Small intestine (tissue), 7 donors: ENCODE results near the gene RNF144B. TPM values are rescaled to one million over a fixed set of nuclear protein-coding genes. Genes with fewer than 3 reads are reported as not detected.

Source experiments
- DNase-seq, 2 donors: peaks; one replicate each; pipeline versions ENCODE4 v3.0.0 to v3.0.0-alpha.2; 2013
- FAIRE-seq: peaks from 2 replicates; lab custom pipeline; 2012; peaks lifted over from hg19 to GRCh38; lab: Jason Lieb, UNC
- H3K27ac ChIP-seq, 3 donors: one replicate each; pipeline ENCODE4 v1.5.1; 2013; ENCODE audit warnings: low read length in 2 of 3, mild to moderate bottlenecking in 2 of 3, control low read depth in 1 of 3, inconsistent platforms in 1 of 3, low read depth in 1 of 3, moderate library complexity in 1 of 3
- H3K27me3 ChIP-seq, 3 donors: one replicate each; pipeline ENCODE4 v1.6.1; 2013; ENCODE audit warnings: low read length in 3 of 3, inconsistent platforms in 1 of 3; ENCODE audit not compliant: control insufficient read depth in 3 of 3, insufficient read depth in 3 of 3
- H3K36me3 ChIP-seq, 3 donors: one replicate each; pipeline ENCODE4 v1.6.1; 2013; ENCODE audit warnings: low read length in 3 of 3, inconsistent platforms in 1 of 3, low read depth in 1 of 3, mild to moderate bottlenecking in 1 of 3, moderate library complexity in 1 of 3; ENCODE audit not compliant: control insufficient read depth in 3 of 3, insufficient read depth in 2 of 3
- H3K4me1 ChIP-seq, 3 donors: one replicate each; pipeline ENCODE4 v1.6.1; 2013; ENCODE audit warnings: low read length in 2 of 3, inconsistent platforms in 1 of 3, low read depth in 1 of 3, mild to moderate bottlenecking in 1 of 3, moderate library complexity in 1 of 3; ENCODE audit not compliant: control insufficient read depth in 3 of 3, insufficient read depth in 2 of 3
- H3K4me3 ChIP-seq, 3 donors: one replicate each; pipeline ENCODE4 v1.5.1; 2013; ENCODE audit warnings: low read length in 3 of 3, control low read depth in 1 of 3, inconsistent platforms in 1 of 3, low read depth in 1 of 3, mild to moderate bottlenecking in 1 of 3, moderate library complexity in 1 of 3
- H3K9me3 ChIP-seq, 2 donors: one replicate each; pipeline ENCODE4 v1.6.1; 2013; ENCODE audit warnings: low read depth in 1 of 2, low read length in 1 of 2; ENCODE audit not compliant: control insufficient read depth in 2 of 2, insufficient read depth in 1 of 2
- WGBS, 3 donors: extraction: QIAGEN DNeasy Blood & Tissue Kit; methylation state at CpG; one replicate each; pipeline ENCODE4 v1.1.7; 2013; 5-methylcytosine and 5-hydroxymethylcytosine counted together
- polyA plus RNA-seq, 4 donors: library from polyadenylated mRNA; stranded (reverse) in 3 of 4; unstranded in 1 of 4; fragments of 200-250 nt in 3 of 4; fragments of 120-200 nt in 1 of 4; gene quantifications; one replicate each; pipeline versions ENCODE4 v1.2.1 to v1.2.3, GENCODE V29; 2013
- donor health status: healthy with polysubstance abuse.
- donor health status: control.
- donor health status: control.
- donor health status: Bipolar disorder and iron deficiency.
- donor health status: healthy.

Gene RNF144B
- polyA plus RNA-seq, 4 donors = 1.9 to 4.0 (median 3.1) TPM

DNA sequence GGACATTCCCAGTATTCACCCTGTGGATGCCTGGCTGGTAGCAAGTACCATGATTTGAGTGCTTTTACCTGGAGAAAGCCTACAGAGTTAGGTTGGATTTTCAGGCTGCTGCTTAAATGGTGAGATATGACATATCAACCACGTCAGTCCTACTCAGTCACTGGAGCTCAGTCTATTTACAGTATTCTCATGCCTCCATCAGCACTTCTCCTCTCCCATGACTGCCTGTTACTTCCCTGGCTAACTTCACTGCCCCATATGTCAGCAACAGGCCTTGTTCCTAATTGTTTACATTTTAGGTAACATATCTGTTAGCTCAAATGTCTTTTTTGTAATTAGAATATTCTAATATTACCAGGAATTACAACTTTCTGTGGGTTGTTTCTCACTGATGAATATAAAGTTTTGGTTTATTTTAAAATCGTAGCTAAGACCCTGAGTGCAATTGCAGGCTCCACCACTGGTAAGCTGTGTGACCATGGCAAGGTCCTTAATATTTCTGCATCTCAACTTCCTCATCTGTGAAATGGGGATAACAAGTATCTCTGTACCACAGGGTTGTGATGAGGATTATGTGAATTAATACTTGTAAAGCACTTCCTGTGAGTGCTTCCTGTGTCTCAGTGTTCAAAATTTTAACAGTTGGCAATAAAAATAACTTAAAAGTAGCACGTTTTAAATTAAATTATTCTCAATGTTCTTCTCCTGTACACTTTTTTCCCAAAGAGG, 54.3 kb downstream of the RNF144B start:
- H3K27me3 ChIP-seq = no peaks in the 10 kb centered on the region
- 52 to 78% (median 73%) methylated on average over 3 of the region's 3 CpGs for WGBS, 3 donors
- no peak for FAIRE-seq
- H3K27ac ChIP-seq = no peak overlapping the region
- no peaks in the 10 kb centered on the region for H3K9me3 ChIP-seq
- H3K4me3 ChIP-seq = no peak overlapping the region
- no peaks in the 10 kb centered on the region for H3K36me3 ChIP-seq
- DNase-seq = no peak
- no peaks in the 10 kb centered on the region for H3K4me1 ChIP-seq

DNA sequence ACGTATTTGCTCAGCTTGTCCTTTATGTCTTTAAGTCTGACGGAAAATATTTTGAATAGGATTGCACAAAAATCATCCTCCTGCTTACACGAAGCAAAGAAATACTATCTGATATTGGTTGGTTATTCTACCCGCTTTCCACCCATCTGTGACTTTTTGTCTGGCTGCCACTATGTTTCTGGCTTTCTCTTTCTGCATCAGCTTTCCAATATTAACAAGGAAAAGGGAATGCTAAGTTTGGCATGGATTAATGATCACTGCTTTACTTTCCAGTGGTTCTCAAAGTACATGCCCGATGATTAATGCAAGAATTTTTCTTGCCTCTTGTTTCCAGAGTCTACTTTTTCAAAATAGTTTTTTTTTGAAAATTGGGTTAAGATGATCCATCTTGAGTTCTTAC, 57.0 kb downstream of the RNF144B start:
- H3K4me3 ChIP-seq = no peak overlapping the region
- 71 to 82% (median 80%) methylated on average over 5 of the region's 5 CpGs for WGBS, 3 donors
- no peak for FAIRE-seq
- H3K9me3 ChIP-seq = no peaks in the 10 kb centered on the region
- H3K27me3 ChIP-seq = no peaks in the 10 kb centered on the region
- H3K27ac ChIP-seq = no peak overlapping the region
- no peaks in the 10 kb centered on the region for H3K4me1 ChIP-seq
- no peaks in the 10 kb centered on the region for H3K36me3 ChIP-seq
- no peak for DNase-seq

DNA sequence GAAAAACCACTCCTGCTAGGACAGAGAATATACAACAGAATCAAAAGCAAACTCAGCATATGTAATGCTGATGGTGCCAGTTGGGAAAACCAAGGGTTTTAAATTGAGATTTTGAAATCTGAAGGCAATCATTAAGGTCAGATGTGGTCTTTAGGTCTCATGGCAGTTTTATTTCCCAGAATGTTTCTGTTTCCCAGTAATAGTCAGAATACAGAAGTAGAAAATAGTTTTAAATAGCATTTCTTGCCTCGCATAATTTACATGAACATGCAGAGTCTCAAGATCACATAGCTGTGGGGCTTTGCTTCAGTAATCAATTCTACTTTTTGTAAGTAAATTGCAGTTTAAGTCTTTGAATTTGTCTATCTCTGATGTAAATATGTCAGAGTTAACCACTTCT, 58.1 kb downstream of the RNF144B start:
- no peaks in the 10 kb centered on the region for H3K36me3 ChIP-seq
- WGBS, 3 donors = 85 to 100% (median 92%) methylated on average over 1 of the region's 1 CpG
- H3K27ac ChIP-seq = no peak overlapping the region
- no peak overlapping the region for H3K4me3 ChIP-seq
- no peaks in the 10 kb centered on the region for H3K9me3 ChIP-seq
- no peaks in the 10 kb centered on the region for H3K27me3 ChIP-seq
- H3K4me1 ChIP-seq = no peaks in the 10 kb centered on the region
- FAIRE-seq = no peak
- DNase-seq = no peak

DNA sequence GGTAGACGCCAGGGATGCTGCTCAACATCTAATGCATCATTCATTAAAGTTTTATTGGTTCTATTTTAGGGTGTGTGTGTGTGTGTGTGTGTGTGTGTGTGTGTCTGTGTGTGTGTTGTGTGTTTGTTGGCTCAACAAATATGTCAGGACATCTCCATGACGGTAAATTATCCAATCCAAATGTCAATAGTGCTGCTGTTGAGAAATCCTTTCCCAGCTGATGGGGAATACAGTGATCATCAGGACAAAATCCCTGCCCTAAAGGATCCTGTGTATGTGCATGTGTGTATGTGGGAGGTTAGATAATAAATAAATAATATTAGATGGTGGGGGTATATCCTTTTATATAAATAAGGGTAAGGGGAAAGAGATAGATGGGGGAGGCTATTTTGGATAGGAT, 59.6 kb downstream of the RNF144B start:
- no peaks in the 10 kb centered on the region for H3K9me3 ChIP-seq
- WGBS, 3 donors = 89 to 96% (median 94%) methylated on average over 2 of the region's 2 CpGs

DNA sequence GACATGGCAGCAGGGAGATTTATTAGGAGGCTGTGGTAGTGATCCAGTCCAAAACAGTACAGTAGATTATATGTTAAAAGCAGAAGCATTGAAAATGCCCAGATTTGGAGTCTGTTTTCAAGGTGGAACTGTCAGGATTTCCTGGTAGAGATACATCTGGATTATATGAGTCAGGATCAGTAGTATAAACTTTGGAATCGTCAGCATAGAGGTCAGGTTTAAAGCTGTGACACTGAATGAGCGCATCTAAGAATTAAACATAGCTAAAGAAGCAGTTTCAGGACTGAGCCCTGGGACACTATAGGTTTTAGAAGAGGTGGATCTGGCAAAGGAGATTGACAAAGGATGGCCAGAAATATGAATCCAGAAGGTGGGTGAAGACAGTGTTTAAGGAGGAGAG, 60.4 kb downstream of the RNF144B start:
- Histone ChIP-seq H3K4me3 (no peak overlapping the region), H3K27me3 (no peaks in the 10 kb centered on the region), H3K27ac (no peak overlapping the region), H3K9me3 (no peaks in the 10 kb centered on the region), H3K4me1 (no peaks in the 10 kb centered on the region), H3K36me3 (no peaks in the 10 kb centered on the region)
- FAIRE-seq (no peak), DNase-seq (no peak)
- WGBS, 3 donors = 71 to 80% (median 74%) methylated on average over 2 of the region's 2 CpGs

More for the DNA sequence above, 59.6 kb downstream of the RNF144B start:
- DNase-seq = no peak
- no peaks in the 10 kb centered on the region for H3K27me3 ChIP-seq
- FAIRE-seq = no peak
- H3K27ac ChIP-seq = no peak overlapping the region
- H3K4me1 ChIP-seq = no peaks in the 10 kb centered on the region
- no peak overlapping the region for H3K4me3 ChIP-seq
- H3K36me3 ChIP-seq = no peaks in the 10 kb centered on the region

DNA sequence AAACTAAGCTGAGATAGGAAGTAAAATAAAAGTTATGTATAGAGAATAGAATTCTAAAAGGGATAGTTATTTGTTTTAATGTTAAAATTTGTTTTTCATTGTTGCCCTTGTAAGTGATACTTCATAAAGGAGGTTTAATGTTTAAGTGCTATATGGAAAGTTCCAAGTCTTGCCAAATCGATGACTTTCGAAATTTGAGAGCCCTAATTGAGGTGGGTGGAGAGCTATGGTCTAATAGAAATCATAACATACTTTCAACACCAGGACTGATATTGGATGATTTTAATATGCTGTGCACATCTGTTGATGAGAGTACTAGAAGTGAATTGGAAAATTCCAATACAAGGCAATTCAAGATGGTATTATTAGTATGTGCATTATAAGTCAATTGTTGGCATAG, 64.6 kb downstream of the RNF144B start:
- Histone ChIP-seq H3K4me3 (no peak overlapping the region), H3K9me3 (no peaks in the 10 kb centered on the region), H3K36me3 (no peaks in the 10 kb centered on the region), H3K27me3 (no peaks in the 10 kb centered on the region), H3K4me1 (no peaks in the 10 kb centered on the region), H3K27ac (no peak overlapping the region)
- FAIRE-seq (no peak), DNase-seq (no peak)
- WGBS, 3 donors = 90 to 96% (median 94%) methylated on average over 2 of the region's 2 CpGs

DNA sequence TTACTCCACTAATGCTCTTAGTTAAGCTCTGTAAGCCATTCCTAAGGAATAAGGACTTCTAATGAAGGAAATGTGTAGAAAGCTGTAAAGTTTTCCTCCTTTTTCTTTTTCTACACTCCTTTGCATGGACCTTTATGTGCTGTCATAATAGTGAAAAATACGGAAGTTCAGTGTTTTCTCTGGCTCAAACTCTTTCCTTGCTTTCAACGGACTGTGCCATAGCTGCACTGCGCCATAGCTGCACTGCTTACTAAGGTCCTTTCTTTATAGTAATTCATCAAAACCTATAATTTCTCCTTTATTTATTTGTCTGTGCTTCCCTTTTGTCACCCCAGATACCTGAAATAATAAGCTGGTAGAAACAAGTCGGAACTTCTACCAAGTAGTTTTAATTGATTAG, 67.3 kb downstream of the RNF144B start:
- H3K36me3 ChIP-seq = no peaks in the 10 kb centered on the region
- FAIRE-seq (no peak), DNase-seq (no peak)
- 74 to 94% (median 83%) methylated on average over 4 of the region's 4 CpGs for WGBS, 3 donors
- no peak overlapping the region for H3K4me3 ChIP-seq
- H3K9me3 ChIP-seq = no peaks in the 10 kb centered on the region
- H3K27me3 ChIP-seq = no peaks in the 10 kb centered on the region
- no peaks in the 10 kb centered on the region for H3K4me1 ChIP-seq
- no peak overlapping the region for H3K27ac ChIP-seq

DNA sequence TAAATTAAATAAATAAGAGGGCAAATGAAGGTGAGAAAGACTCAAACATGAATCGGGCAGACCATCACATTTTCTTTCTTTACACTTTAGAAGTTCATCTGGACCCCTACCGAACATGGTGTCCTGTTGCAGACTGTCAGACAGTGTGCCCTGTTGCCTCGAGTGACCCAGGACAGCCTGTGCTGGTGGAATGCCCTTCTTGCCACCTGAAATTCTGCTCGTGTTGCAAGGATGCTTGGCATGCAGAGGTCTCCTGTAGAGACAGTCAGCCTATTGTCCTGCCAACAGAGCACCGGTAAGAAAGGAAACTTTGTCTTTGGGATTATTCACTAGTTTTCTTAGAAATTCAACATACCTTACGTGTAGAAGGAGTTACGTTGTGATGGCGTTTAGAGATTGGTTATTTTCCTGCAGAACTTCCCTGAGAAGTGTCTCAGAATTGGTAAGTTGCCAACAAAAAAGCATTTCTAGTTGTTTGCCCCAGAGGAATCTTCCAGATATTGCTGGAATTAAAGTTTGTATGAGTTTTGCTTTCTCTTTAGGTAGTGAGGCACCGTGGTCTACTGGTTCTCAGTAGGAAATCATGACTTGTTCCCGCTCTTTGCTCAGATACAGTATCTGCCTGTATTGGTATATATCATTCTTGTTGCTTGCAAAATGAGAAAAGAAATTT, 70.1 kb downstream of the RNF144B start:
- FAIRE-seq = no peak

More for the DNA sequence above, 70.1 kb downstream of the RNF144B start:
- Histone ChIP-seq H3K36me3 (no peaks in the 10 kb centered on the region), H3K4me3 (no peak overlapping the region), H3K9me3 (peaks cover 0 to 3% of the 10 kb centered on the region in 2 donors), H3K27me3 (no peaks in the 10 kb centered on the region), H3K27ac (no peak overlapping the region), H3K4me1 (no peaks in the 10 kb centered on the region)
- DNase-seq = no peak
- 73 to 79% (median 77%) methylated on average over 10 of the region's 10 CpGs for WGBS, 3 donors
